OCI-LY3 (cell line): ENCODE data around the gene OR8G5.

Source experiments
- CTCF ChIP-seq: fragments of 200-600, 300-600 bp; sonication (generic); IDR thresholded peaks from 2 replicates; pipeline ENCODE4 v1.5.1; 2014; ENCODE audit warnings: antibody characterized with exemption, low read length, low read depth
- EZH2phosphoT487 ChIP-seq: fragments of 200-600 bp; shearing (Covaris generic); IDR thresholded peaks from 2 replicates; pipeline ENCODE4 v1.6.1; 2018; ENCODE audit warnings: antibody characterized with exemption, mixed run types, low read depth

GRCh38 chr11:124214027-124214426 is 42.1 kb upstream of the OR8G5 start:
- TF ChIP-seq CTCF: no peak
- no peak for TF ChIP-seq EZH2phosphoT487
